Measurements from ENCODE around the gene IPO5. TPM values are rescaled to one million over a fixed set of nuclear protein-coding genes. Genes with fewer than 3 reads are reported as not detected.

IPO5 gene
- total RNA-seq, 1 donor from 2014 or later, result 49.5 TPM

DNA sequence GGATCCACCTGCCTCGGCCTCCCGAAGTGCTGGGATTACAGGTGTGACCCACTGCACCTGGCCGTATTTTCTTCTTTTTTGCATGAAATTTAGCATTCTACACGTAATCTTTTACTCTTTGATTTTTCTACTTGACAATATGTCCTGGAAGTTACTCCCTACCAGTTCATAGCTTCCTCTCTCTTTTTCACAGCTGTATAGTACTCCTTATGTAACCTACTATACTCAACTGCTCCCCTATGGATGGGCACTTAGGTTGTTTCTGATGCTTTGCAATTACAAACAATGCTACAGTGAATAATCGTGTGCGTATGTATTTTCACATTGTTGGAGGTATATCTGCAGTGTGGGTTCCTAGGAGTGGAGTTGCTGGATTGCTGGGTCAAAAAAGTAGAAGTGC, 98.9 kb downstream of the IPO5 start:
- Histone ChIP-seq H3K4me1 (no peaks in the 10 kb centered on the region), H3K9me3 (peaks cover 3% of the 10 kb centered on the region in 2 donors), H3K27ac (no peak overlapping the region), H3K36me3 (no peaks in the 10 kb centered on the region), H3K27me3 (no peaks in the 10 kb centered on the region), H3K4me3 (no peak overlapping the region)
- intact Hi-C loops (cut with DNase I), result no loop called here
- TF ChIP-seq, protein P1, sequence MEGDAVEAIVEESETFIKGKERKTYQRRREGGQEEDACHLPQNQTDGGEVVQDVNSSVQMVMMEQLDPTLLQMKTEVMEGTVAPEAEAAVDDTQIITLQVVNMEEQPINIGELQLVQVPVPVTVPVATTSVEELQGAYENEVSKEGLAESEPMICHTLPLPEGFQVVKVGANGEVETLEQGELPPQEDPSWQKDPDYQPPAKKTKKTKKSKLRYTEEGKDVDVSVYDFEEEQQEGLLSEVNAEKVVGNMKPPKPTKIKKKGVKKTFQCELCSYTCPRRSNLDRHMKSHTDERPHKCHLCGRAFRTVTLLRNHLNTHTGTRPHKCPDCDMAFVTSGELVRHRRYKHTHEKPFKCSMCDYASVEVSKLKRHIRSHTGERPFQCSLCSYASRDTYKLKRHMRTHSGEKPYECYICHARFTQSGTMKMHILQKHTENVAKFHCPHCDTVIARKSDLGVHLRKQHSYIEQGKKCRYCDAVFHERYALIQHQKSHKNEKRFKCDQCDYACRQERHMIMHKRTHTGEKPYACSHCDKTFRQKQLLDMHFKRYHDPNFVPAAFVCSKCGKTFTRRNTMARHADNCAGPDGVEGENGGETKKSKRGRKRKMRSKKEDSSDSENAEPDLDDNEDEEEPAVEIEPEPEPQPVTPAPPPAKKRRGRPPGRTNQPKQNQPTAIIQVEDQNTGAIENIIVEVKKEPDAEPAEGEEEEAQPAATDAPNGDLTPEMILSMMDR (IDR thresholded peaks at IDR 0.05), result no peak
- no peak for DNase-seq (ENCODE audit: low spot score in 2 of 2)

DNA sequence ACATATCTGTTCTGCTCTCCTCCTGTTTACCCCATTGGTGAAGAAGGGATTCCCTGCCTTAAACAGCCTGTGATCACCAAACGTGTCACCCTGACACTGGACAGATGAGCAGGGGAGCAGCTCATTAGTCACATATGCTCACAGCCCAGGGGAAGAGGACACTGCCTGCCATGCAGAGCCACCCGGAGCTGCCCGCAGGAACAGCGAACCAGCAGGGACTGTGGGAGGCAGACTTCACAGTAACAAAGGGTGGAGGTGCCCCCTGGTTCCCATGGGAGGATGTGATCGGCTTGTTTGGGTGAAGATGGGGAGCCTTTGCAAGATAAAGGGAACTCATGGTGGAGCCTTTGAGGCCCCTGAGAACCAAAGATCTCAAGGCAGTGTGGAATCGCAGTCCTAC, 100.8 kb downstream of the IPO5 start:
- Histone ChIP-seq H3K36me3 (no peaks in the 10 kb centered on the region), H3K27me3 (no peaks in the 10 kb centered on the region), H3K4me1 (no peaks in the 10 kb centered on the region), H3K9me3 (peaks cover 3% of the 10 kb centered on the region in 2 donors), H3K4me3 (no peak overlapping the region), H3K27ac (no peak overlapping the region)
- DNase-seq (ENCODE audit: low spot score in 2 of 2), result no peak
- intact Hi-C loops (cut with DNase I), result no loop called here
- TF ChIP-seq, protein P1 (IDR thresholded peaks at IDR 0.05), result no peak

DNA sequence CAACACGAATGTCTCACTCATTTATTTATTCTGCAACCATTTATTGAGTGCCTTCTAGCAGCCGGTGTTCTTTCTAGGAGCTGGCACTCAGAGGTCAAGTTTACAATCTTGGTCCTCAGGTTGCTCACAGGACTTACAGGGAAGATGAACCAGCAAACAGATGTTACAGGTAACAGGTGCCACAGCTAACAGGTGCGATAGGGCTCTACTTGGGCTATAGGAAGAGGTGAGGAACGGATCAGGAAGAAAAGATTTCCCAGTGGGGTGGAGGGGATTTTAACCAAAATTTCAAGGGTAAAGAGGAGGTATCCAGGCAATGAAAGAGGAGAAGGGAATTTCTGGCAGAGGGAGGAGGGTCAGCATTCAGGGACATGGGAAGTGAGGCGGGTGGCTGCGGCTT, 102.1 kb downstream of the IPO5 start:
- no peaks in the 10 kb centered on the region for H3K36me3 ChIP-seq
- TF ChIP-seq, protein P1 (IDR thresholded peaks at IDR 0.05), result no peak
- DNase-seq (ENCODE audit: low spot score in 2 of 2), result no peak
- no peaks in the 10 kb centered on the region for H3K27me3 ChIP-seq
- H3K9me3 ChIP-seq, result peaks cover 3% of the 10 kb centered on the region in 2 donors
- intact Hi-C loops (cut with DNase I), result no loop called here
- no peak overlapping the region for H3K4me3 ChIP-seq
- no peaks in the 10 kb centered on the region for H3K4me1 ChIP-seq
- H3K27ac ChIP-seq, result no peak overlapping the region

DNA sequence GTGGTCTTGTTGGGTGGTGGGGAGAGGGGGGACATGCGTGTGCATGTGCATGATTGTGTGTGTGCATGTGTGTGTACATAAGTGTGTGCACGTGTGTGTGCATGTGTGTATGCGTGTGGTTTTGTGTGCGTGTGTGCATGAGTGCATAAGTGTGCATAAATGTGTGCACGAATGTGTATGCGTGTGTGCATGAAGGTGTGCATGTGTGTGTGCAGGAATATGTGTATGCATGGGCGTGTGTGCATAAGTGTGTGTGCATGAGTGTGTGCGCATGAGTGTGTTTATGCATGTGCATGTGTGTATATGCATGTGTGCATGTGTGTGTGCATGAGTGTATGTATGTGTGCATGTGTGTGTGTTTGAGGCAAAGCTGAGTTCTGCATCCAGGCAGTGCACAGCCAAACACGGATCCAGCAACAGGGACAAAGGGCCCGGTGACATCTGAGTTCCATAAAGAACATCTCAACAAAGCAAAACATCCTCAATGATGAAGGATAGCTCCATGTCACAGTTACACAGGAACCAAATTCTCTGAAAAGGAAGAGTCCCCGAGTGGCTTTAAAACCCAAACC, 103.5 kb downstream of the IPO5 start:
- DNase-seq (ENCODE audit: low spot score in 2 of 2), result no peak
- intact Hi-C loops (cut with DNase I), result no loop called here
- TF ChIP-seq, protein P1 (IDR thresholded peaks at IDR 0.05), result no peak
- Histone ChIP-seq H3K4me3 (no peak overlapping the region), H3K4me1 (no peaks in the 10 kb centered on the region), H3K9me3 (peaks cover 3% of the 10 kb centered on the region in 2 donors), H3K27me3 (no peaks in the 10 kb centered on the region), H3K27ac (no peak overlapping the region), H3K36me3 (no peaks in the 10 kb centered on the region)

DNA sequence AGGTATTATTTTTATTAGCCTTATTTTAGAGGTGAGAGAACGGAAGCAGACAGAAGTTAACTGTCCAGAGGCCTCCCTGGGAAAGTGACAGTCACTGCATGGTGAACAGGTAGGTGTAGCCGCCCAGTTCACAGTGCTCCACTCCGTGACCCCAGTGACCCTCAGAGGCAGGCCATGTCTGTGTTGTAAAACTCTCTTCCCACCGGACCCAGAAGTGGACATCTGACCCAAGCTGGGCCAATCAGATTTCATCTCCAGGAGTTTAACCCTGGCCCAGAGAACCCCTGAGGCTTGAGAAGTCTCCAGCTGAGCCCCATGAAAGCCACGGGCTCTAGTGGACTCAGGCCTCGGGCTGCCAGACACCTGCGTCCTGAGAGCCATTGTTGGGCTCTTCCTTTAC, 105.8 kb downstream of the IPO5 start:
- TF ChIP-seq, protein P1 (IDR thresholded peaks at IDR 0.05), result no peak
- Histone ChIP-seq H3K9me3 (no peaks in the 10 kb centered on the region), H3K27ac (no peak overlapping the region), H3K27me3 (no peaks in the 10 kb centered on the region), H3K4me1 (no peaks in the 10 kb centered on the region), H3K36me3 (no peaks in the 10 kb centered on the region), H3K4me3 (no peak overlapping the region)
- intact Hi-C loops (cut with DNase I), result no loop called here
- DNase-seq (ENCODE audit: low spot score in 2 of 2), result no peak

DNA sequence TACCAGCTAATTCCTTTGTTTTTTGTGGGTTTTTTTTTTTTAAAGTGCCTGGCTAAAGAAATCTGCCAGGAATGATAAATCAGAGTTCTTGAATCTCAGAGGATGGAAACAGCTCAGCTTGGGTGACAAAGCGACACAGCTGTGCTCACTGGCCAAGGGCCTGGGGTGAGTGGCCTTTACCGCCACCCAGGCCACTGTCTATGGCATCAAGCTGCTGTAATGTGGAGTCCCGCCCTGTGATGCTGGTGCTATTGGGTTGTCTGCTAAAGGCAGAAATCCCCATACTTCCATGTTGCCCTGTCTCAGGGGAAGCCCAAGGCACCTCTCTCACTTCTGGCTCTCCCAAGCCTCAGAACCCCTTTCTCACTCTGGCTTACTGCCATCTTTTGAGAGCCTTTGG, 106.8 kb downstream of the IPO5 start:
- Histone ChIP-seq H3K4me3 (no peak overlapping the region), H3K27me3 (no peaks in the 10 kb centered on the region), H3K36me3 (no peaks in the 10 kb centered on the region), H3K4me1 (no peaks in the 10 kb centered on the region), H3K27ac (no peak overlapping the region), H3K9me3 (no peaks in the 10 kb centered on the region)
- TF ChIP-seq, protein P1 (IDR thresholded peaks at IDR 0.05), result no peak
- intact Hi-C loops (cut with DNase I), result no loop called here
- DNase-seq (ENCODE audit: low spot score in 2 of 2), result no peak

Measured in ascending aorta (tissue), 2 donors.